SU-DHL-6 (cell line): ENCODE measurements around the gene AKR1C8.
"Not testable (repeated sequence)": the region's sequence is repeated elsewhere in the genome, so short reads cannot be mapped to it uniquely, and the experiment has no call there.

ENCODE experiments used
- H2AFZ ChIP-seq: fragments of 200-600 bp; sonication (generic); 2 replicates; pipeline ENCODE4 v1.6.1; 2014; ENCODE audit warnings: low read depth, mild to moderate bottlenecking, moderate library complexity, mixed read lengths, antibody characterized with exemption, low read length; ENCODE audit not compliant: severe bottlenecking
- H3F3A ChIP-seq: fragments of 200-600 bp; shearing (Covaris generic); 2 replicates; pipeline ENCODE4 v1.6.0; 2016; ENCODE audit warnings: antibody characterized with exemption, mild to moderate bottlenecking; ENCODE audit not compliant: insufficient read depth
- H3K27ac ChIP-seq: fragments of 200-600 bp; sonication (generic); 2 replicates; pipeline ENCODE4 v1.5.1; 2016; ENCODE audit warnings: low read depth, mild to moderate bottlenecking, low read length, moderate library complexity, mixed read lengths
- H3K27me3 ChIP-seq: fragments of 200-600 bp; sonication (generic), shearing (Covaris generic); 2 replicates; pipeline ENCODE4 v1.6.0; 2014; ENCODE audit warnings: mild to moderate bottlenecking, low read length
- H3K36me3 ChIP-seq: fragments of 200-600 bp; sonication (generic); 2 replicates; pipeline ENCODE4 v1.6.1; 2014; ENCODE audit warnings: mild to moderate bottlenecking, low read length, mixed read lengths
- H3K4me2 ChIP-seq: fragments of 300-600, 200-600 bp; shearing (Covaris generic), sonication (generic); 2 replicates; pipeline ENCODE4 v1.6.0; 2014; ENCODE audit warnings: low read length, low read depth, mild to moderate bottlenecking; ENCODE audit not compliant: poor library complexity, severe bottlenecking
- H3K4me3 ChIP-seq: fragments of 200-600 bp; sonication (generic); 2 replicates; pipeline ENCODE4 v1.5.1; 2014; ENCODE audit warnings: antibody characterized with exemption, low read length, mild to moderate bottlenecking, mixed read lengths; ENCODE audit not compliant: insufficient read depth, poor library complexity, severe bottlenecking
- H3K79me2 ChIP-seq: fragments of 200-600 bp; sonication (generic); 2 replicates; pipeline ENCODE4 v1.6.1; 2014; ENCODE audit warnings: mild to moderate bottlenecking, low read length, moderate library complexity; ENCODE audit not compliant: insufficient read depth
- H3K9ac ChIP-seq: fragments of 200-600 bp; sonication (generic); 2 replicates; pipeline ENCODE4 v1.7.0; 2014; ENCODE audit warnings: mild to moderate bottlenecking, low read length
- H3K9me2 ChIP-seq: fragments of 200-600 bp; sonication (generic); replicated peaks from 2 replicates; pipeline ENCODE4 v1.6.1; 2014; ENCODE audit warnings: low read length; ENCODE audit not compliant: insufficient read depth
- H3K9me3 ChIP-seq: fragments of 200-600 bp; sonication (generic); 2 replicates; pipeline ENCODE4 v1.6.1; 2014; ENCODE audit warnings: low read length, mixed read lengths; ENCODE audit not compliant: insufficient read depth
- H4K20me1 ChIP-seq: fragments of 200-600 bp; sonication (generic); 2 replicates; pipeline ENCODE4 v1.6.1; 2014; ENCODE audit warnings: low read depth, mild to moderate bottlenecking, antibody characterized with exemption, low read length, moderate library complexity, mixed read lengths
- CTCF ChIP-seq: fragments of 200-600 bp; sonication (generic); IDR thresholded peaks from one replicate; pipeline ENCODE4 v1.5.1; 2017; ENCODE audit warnings: antibody characterized with exemption, mild to moderate bottlenecking, low read length, moderate library complexity; ENCODE audit not compliant: insufficient read depth, poor library complexity, severe bottlenecking
- EZH2phosphoT487 ChIP-seq: fragments of 200-600 bp; sonication (generic), shearing (Covaris generic); conservative IDR thresholded peaks from 2 replicates; pipeline ENCODE4 v1.6.1; 2018; ENCODE audit warnings: mild to moderate bottlenecking, antibody characterized with exemption, low read length, moderate library complexity, mixed read lengths

The AKR1C8 gene

GRCh38 chr10:5211696-5212536, 27.0 kb upstream of the AKR1C8 start:
- no peaks in the 10 kb centered on the region for H3K9me2 ChIP-seq
- TF ChIP-seq EZH2phosphoT487 (no peak), CTCF (no peak)
- no peak overlapping the region for H3K9ac ChIP-seq
- no peaks in the 10 kb centered on the region for H3K27me3 ChIP-seq
- no peaks in the 10 kb centered on the region for H3K79me2 ChIP-seq
- H3K36me3 ChIP-seq = no peaks in the 10 kb centered on the region
- no peak overlapping the region for H3K4me2 ChIP-seq
- H4K20me1 ChIP-seq = no peaks in the 10 kb centered on the region
- no peak overlapping the region for H3K27ac ChIP-seq
- H2AFZ ChIP-seq = no peak overlapping the region
- no peak overlapping the region for H3K4me3 ChIP-seq
- H3K9me3 ChIP-seq = no peaks in the 10 kb centered on the region
- no peaks in the 10 kb centered on the region for H3F3A ChIP-seq

GRCh38 chr10:5210261-5210660, 25.3 kb upstream of the AKR1C8 start:
- H3K9me3 ChIP-seq, H4K20me1 ChIP-seq, H3K27ac ChIP-seq, H3K4me2 ChIP-seq, H3F3A ChIP-seq, H3K27me3 ChIP-seq, H3K4me3 ChIP-seq, H3K9ac ChIP-seq, H3K36me3 ChIP-seq, H3K79me2 ChIP-seq, H3K9me2 ChIP-seq, H2AFZ ChIP-seq: not testable (repeated sequence)

GRCh38 chr10:5209776-5210175, 24.8 kb upstream of the AKR1C8 start:
- not testable (repeated sequence) for H3K36me3 ChIP-seq, H3K9me3 ChIP-seq, H4K20me1 ChIP-seq, H3K4me3 ChIP-seq, H3K4me2 ChIP-seq, H3K27me3 ChIP-seq, H3K27ac ChIP-seq, H3F3A ChIP-seq, H3K79me2 ChIP-seq, H2AFZ ChIP-seq, H3K9ac ChIP-seq, H3K9me2 ChIP-seq

- Histone ChIP-seq H3K27ac (no peak overlapping the region), H3K36me3 (no peaks in the 10 kb centered on the region), H3K4me3 (no peak overlapping the region), H3K9ac (no peak overlapping the region), H3K4me2 (no peak overlapping the region), H3K27me3 (no peaks in the 10 kb centered on the region), H3F3A (no peaks in the 10 kb centered on the region), H3K9me2 (no peaks in the 10 kb centered on the region), H4K20me1 (no peaks in the 10 kb centered on the region), H3K9me3 (no peaks in the 10 kb centered on the region), H2AFZ (no peak overlapping the region), H3K79me2 (no peaks in the 10 kb centered on the region)
- TF ChIP-seq CTCF (no peak), EZH2phosphoT487 (no peak)
These were observed 21.8 kb upstream of the AKR1C8 start for GRCh38 chr10:5206799-5207198.
